GM12874 (cell line): ENCODE measurements around the gene SLFN14.

Source experiments
- TF ChIP-seq, protein P1 (sequence below): IDR thresholded peaks from 2 replicates; pipeline ENCODE4 v1.5.1; 2011; ENCODE audit warnings: low read depth, mild to moderate bottlenecking, control low read depth, low read length, moderate library complexity; ENCODE audit not compliant: insufficient read depth

SLFN14 gene

DNA sequence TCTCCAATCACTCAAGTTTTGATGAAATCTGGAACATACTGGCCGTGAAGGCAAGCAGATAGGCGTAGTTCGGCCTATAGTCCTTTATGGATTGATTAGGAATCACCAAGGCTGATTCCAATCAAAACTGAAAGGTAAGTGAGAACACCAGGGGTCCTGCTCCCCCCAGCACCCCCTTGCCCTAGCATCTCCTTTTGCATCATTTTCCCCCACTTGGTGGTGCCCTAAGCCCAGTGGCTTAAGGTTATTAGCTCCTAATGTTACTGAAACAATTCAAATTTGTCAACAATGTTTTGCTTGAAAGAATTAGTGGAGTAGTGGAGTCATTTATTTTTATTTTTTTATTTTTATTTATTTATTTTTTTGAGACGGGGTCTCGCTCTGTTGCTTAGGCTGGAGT lies 4.9 kb downstream of the SLFN14 start:
- TF ChIP-seq, protein P1, sequence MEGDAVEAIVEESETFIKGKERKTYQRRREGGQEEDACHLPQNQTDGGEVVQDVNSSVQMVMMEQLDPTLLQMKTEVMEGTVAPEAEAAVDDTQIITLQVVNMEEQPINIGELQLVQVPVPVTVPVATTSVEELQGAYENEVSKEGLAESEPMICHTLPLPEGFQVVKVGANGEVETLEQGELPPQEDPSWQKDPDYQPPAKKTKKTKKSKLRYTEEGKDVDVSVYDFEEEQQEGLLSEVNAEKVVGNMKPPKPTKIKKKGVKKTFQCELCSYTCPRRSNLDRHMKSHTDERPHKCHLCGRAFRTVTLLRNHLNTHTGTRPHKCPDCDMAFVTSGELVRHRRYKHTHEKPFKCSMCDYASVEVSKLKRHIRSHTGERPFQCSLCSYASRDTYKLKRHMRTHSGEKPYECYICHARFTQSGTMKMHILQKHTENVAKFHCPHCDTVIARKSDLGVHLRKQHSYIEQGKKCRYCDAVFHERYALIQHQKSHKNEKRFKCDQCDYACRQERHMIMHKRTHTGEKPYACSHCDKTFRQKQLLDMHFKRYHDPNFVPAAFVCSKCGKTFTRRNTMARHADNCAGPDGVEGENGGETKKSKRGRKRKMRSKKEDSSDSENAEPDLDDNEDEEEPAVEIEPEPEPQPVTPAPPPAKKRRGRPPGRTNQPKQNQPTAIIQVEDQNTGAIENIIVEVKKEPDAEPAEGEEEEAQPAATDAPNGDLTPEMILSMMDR: peak; percentile 21; the same call in 1 of the 2 replicates

DNA sequence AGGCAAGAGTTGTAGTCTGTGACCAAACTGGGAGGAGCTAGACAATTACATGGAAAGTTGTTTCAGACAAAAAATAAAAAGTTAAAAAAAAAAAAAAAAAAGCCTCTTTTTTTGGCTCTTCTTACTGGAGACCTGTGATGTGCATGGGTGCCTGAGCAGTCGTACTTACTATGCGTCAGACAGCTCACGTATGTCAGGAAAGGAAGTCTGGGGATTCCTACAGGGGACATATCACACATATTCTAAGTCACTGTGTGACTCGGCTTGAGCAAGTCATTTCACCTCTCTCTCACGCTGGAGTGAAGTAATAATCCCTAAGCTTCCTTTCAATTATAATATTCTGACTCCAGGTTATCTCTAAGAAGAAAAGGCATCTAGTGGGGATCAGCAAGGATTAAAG lies 6.0 kb downstream of the SLFN14 start:
- TF ChIP-seq, protein P1: no peak

DNA sequence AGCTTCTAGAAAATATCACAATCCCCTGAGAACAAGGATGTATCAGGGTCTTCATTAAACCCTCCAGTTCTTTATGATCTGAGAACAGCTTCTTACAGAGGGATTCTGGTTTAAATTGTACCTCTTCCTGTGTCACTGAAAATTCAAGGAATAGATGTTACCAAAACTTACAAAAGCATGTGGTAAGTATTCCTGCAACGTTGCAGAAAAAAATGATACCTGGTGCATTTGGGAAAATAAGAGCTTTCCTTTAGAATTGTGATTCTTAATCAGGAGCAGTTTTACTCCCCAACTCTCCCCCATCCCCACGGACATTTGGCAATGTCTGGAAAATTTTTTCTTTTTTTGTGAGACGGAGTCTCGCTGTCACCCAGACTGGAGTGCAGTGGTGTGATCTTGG lies 7.3 kb downstream of the SLFN14 start:
- TF ChIP-seq, protein P1: no peak

- TF ChIP-seq, protein P1: no peak
Measured at GRCh38 chr17:35548978-35549377, 11.6 kb downstream of the SLFN14 start.

DNA sequence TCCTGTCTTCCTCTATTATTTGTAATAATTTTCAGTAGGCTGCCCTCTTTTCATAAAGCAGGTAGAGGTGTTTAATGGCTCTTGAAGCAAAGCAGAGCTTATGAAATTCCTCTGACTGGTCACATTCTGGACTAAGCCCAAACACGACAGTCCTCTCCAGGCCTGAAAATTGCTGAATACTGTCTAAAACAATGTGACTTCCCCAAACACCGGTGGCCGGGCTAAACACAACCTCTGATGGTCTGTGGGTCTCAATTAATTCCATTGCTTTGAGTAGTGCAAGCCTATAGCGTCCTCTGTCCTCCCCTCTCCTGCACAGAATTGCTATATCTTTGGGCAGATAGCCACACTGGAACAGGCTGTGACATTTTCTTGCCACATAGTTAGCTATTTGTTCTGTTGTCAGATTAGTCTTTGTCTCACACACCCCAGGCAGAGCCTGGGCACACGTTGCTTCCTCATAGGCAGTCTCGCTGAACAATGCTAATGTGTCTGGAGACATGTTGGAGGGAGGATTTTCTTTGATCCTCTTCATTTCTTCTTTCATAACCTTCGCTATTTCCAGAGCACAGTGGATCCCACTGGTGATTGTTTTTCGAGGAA lies 12.3 kb downstream of the SLFN14 start:
- TF ChIP-seq, protein P1: no peak

GRCh38 chr17:35546487-35546886 lies 14.1 kb downstream of the SLFN14 start:
- TF ChIP-seq, protein P1: no peak

GRCh38 chr17:35545150-35545549 lies 15.5 kb downstream of the SLFN14 start:
- TF ChIP-seq, protein P1: no peak

GRCh38 chr17:35543856-35544255 lies 16.8 kb downstream of the SLFN14 start:
- TF ChIP-seq, protein P1: no peak
